ENCODE results near the gene TRAF3. TPM values are rescaled to one million over a fixed set of nuclear protein-coding genes. Genes with fewer than 3 reads are reported as not detected.

TRAF3 gene
- total and polyA plus RNA-seq, 3 donors from 2014 or later, result 24.3 to 38.8 (median 38.2) TPM

- intact Hi-C loops (cut with DNase I; ENCODE audit: low total_unique reads), result no loop called here
- H3K4me1 ChIP-seq, result no peaks in the 10 kb centered on the region
- no peaks in the 10 kb centered on the region for H3K9me3 ChIP-seq
- H3K36me3 ChIP-seq (ENCODE audit: low read depth, missing control alignments), result no peaks in the 10 kb centered on the region
- H3K27me3 ChIP-seq, result no peaks in the 10 kb centered on the region
- H3K27ac ChIP-seq, result no peak overlapping the region
- DNase-seq, result no peak
- TF ChIP-seq, protein P1, sequence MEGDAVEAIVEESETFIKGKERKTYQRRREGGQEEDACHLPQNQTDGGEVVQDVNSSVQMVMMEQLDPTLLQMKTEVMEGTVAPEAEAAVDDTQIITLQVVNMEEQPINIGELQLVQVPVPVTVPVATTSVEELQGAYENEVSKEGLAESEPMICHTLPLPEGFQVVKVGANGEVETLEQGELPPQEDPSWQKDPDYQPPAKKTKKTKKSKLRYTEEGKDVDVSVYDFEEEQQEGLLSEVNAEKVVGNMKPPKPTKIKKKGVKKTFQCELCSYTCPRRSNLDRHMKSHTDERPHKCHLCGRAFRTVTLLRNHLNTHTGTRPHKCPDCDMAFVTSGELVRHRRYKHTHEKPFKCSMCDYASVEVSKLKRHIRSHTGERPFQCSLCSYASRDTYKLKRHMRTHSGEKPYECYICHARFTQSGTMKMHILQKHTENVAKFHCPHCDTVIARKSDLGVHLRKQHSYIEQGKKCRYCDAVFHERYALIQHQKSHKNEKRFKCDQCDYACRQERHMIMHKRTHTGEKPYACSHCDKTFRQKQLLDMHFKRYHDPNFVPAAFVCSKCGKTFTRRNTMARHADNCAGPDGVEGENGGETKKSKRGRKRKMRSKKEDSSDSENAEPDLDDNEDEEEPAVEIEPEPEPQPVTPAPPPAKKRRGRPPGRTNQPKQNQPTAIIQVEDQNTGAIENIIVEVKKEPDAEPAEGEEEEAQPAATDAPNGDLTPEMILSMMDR (IDR thresholded peaks at IDR 0.05), result no peak
- TF ChIP-seq POLR2A (IDR thresholded peaks at IDR 0.05), result no peak
- no peak overlapping the region for H3K4me3 ChIP-seq
- WGBS, 2 donors, result 72 to 81% methylated on average over 5 to 9 of the region's 10 CpGs
Observed at GRCh38 chr14:102870994-102871831, 94.0 kb downstream of the TRAF3 start.

- WGBS, 2 donors, result 84 to 88% methylated on average over 5 of the region's 5 CpGs
- Histone ChIP-seq H3K27ac (no peak overlapping the region), H3K36me3 (ENCODE audit: low read depth, missing control alignments) (no peaks in the 10 kb centered on the region), H3K27me3 (no peaks in the 10 kb centered on the region), H3K4me1 (no peaks in the 10 kb centered on the region), H3K4me3 (no peak overlapping the region), H3K9me3 (no peaks in the 10 kb centered on the region)
- intact Hi-C loops (cut with DNase I; ENCODE audit: low total_unique reads), result no loop called here
- no peak for TF ChIP-seq POLR2A (IDR thresholded peaks at IDR 0.05)
- TF ChIP-seq, protein P1 (IDR thresholded peaks at IDR 0.05), result no peak
- no peak for DNase-seq
Observed at GRCh38 chr14:102872020-102872419, 94.8 kb downstream of the TRAF3 start.

GRCh38 chr14:102873131-102873530 lies 95.9 kb downstream of the TRAF3 start:
- Histone ChIP-seq H3K4me3 (no peak overlapping the region), H3K4me1 (no peaks in the 10 kb centered on the region), H3K36me3 (ENCODE audit: low read depth, missing control alignments) (no peaks in the 10 kb centered on the region), H3K27me3 (no peaks in the 10 kb centered on the region), H3K27ac (no peak overlapping the region), H3K9me3 (no peaks in the 10 kb centered on the region)
- DNase-seq, result no peak
- 92 to 96% methylated on average over 7 of the region's 7 CpGs for WGBS, 2 donors
- intact Hi-C loops (cut with DNase I; ENCODE audit: low total_unique reads), result no loop called here
- no peak for TF ChIP-seq POLR2A (IDR thresholded peaks at IDR 0.05)
- TF ChIP-seq, protein P1 (IDR thresholded peaks at IDR 0.05), result no peak

- Histone ChIP-seq H3K27me3 (no peaks in the 10 kb centered on the region), H3K4me3 (no peak overlapping the region), H3K9me3 (no peaks in the 10 kb centered on the region), H3K36me3 (ENCODE audit: low read depth, missing control alignments) (no peaks in the 10 kb centered on the region), H3K4me1 (no peaks in the 10 kb centered on the region), H3K27ac (no peak overlapping the region)
- no peak for DNase-seq
- no peak for TF ChIP-seq POLR2A (IDR thresholded peaks at IDR 0.05)
- TF ChIP-seq, protein P1 (IDR thresholded peaks at IDR 0.05), result no peak
- 86 to 89% methylated on average over 7 of the region's 7 CpGs for WGBS, 2 donors
- intact Hi-C loops (cut with DNase I; ENCODE audit: low total_unique reads), result no loop called here
Observed at GRCh38 chr14:102873546-102874061, 96.4 kb downstream of the TRAF3 start.
